Liver (tissue), 9 donors: ENCODE results near the gene NTM. TPM values are rescaled to one million over a fixed set of nuclear protein-coding genes. Genes with fewer than 3 reads are reported as not detected.

Experiments used
- DNase-seq: peaks from one replicate; pipeline ENCODE4 v3.0.0-alpha.2; 2017; ENCODE audit warnings: low spot score
- H3K27ac ChIP-seq, 2 donors: one replicate each; pipeline ENCODE4 v1.7.0; 2013; ENCODE audit warnings: inconsistent platforms in 2 of 2, low read length in 2 of 2, control low read depth in 1 of 2, low read depth in 1 of 2, mild to moderate bottlenecking in 1 of 2
- H3K27me3 ChIP-seq, 4 donors: one replicate each; pipeline versions ENCODE4 v1.6.1 to v1.7.0; 2013; ENCODE audit warnings: low read length in 3 of 4, inconsistent platforms in 1 of 4, mild to moderate bottlenecking in 1 of 4, moderate library complexity in 1 of 4; ENCODE audit not compliant: control insufficient read depth in 4 of 4, insufficient read depth in 4 of 4
- H3K36me3 ChIP-seq, 4 donors: one replicate each; pipeline versions ENCODE4 v1.6.1 to v1.7.0; 2013; ENCODE audit warnings: low read length in 3 of 4, mild to moderate bottlenecking in 3 of 4, low read depth in 1 of 4, moderate library complexity in 1 of 4; ENCODE audit not compliant: control insufficient read depth in 4 of 4, insufficient read depth in 3 of 4
- H3K4me1 ChIP-seq, 4 donors: one replicate each; pipeline versions ENCODE4 v1.6.1 to v1.7.0; 2013; ENCODE audit warnings: low read length in 3 of 4, mild to moderate bottlenecking in 3 of 4, moderate library complexity in 1 of 4; ENCODE audit not compliant: control insufficient read depth in 4 of 4, insufficient read depth in 4 of 4
- H3K4me3 ChIP-seq, 3 donors: one replicate each; pipeline versions ENCODE4 v1.6.1 to v1.7.0; 2013; ENCODE audit warnings: low read length in 3 of 3, control low read depth in 1 of 3, low read depth in 1 of 3, mild to moderate bottlenecking in 1 of 3
- H3K9ac ChIP-seq, 2 donors: one replicate each; pipeline ENCODE4 v1.7.0; 2013; ENCODE audit warnings: low read length in 2 of 2, mild to moderate bottlenecking in 2 of 2, moderate library complexity in 2 of 2, control low read depth in 1 of 2, low read depth in 1 of 2
- H3K9me3 ChIP-seq, 4 donors: one replicate each; pipeline versions ENCODE4 v1.6.1 to v1.7.0; 2013; ENCODE audit warnings: low read length in 3 of 4; ENCODE audit not compliant: control insufficient read depth in 4 of 4
- ATF3 ChIP-seq: IDR thresholded peaks from 2 replicates; pipeline ENCODE4 v1.6.1; 2016; ENCODE audit warnings: antibody characterized with exemption
- CTCF ChIP-seq: fragments of 150-350 bp; IDR thresholded peaks from 2 replicates; pipeline ENCODE4 v1.5.1; 2017; ENCODE audit warnings: improper control_type of control experiment, low read depth, low read length; ENCODE audit not compliant: missing input control
- EGR1 ChIP-seq, 2 donors: IDR thresholded peaks; 2 replicates each; pipeline ENCODE4 v1.6.1; 2016 to 2018; ENCODE audit warnings: antibody characterized with exemption in 2 of 2, low read depth in 2 of 2
- FOXA1 ChIP-seq: IDR thresholded peaks from 2 replicates; pipeline ENCODE4 v1.6.1; 2016; ENCODE audit warnings: antibody characterized with exemption
- FOXA2 ChIP-seq: IDR thresholded peaks from 2 replicates; pipeline ENCODE4 v1.6.1; 2016; ENCODE audit warnings: antibody characterized with exemption
- GABPA ChIP-seq, 2 donors: IDR thresholded peaks in 1 of 2; conservative IDR thresholded peaks in 1 of 2; 2 replicates each; pipeline ENCODE4 v1.6.1; 2016; ENCODE audit warnings: antibody characterized with exemption in 2 of 2, mild to moderate bottlenecking in 1 of 2, moderate library complexity in 1 of 2
- HNF4A ChIP-seq, 2 donors: conservative IDR thresholded peaks; 2 replicates each; pipeline ENCODE4 v1.6.1; 2016; ENCODE audit warnings: antibody characterized with exemption in 2 of 2, mild to moderate bottlenecking in 2 of 2
- HNF4G ChIP-seq: IDR thresholded peaks from 2 replicates; pipeline ENCODE4 v1.6.1; 2016; ENCODE audit warnings: antibody characterized with exemption
- JUND ChIP-seq, 2 donors: IDR thresholded peaks; 2 replicates each; pipeline ENCODE4 v1.6.1; 2016; ENCODE audit warnings: antibody characterized with exemption in 2 of 2
- MAX ChIP-seq: IDR thresholded peaks from 2 replicates; pipeline ENCODE4 v1.6.1; 2016; ENCODE audit warnings: antibody characterized with exemption
- NR2F2 ChIP-seq: IDR thresholded peaks from 2 replicates; pipeline ENCODE4 v1.6.1; 2016; ENCODE audit warnings: antibody characterized with exemption
- RAD21 ChIP-seq, 2 donors: IDR thresholded peaks; 2 replicates each; pipeline ENCODE4 v1.6.1; 2016; ENCODE audit warnings: antibody characterized with exemption in 2 of 2, mild to moderate bottlenecking in 2 of 2
- REST ChIP-seq: IDR thresholded peaks from 2 replicates; pipeline ENCODE4 v1.6.1; 2016; ENCODE audit warnings: antibody characterized with exemption, mild to moderate bottlenecking
- RXRA ChIP-seq, 2 donors: IDR thresholded peaks; 2 replicates each; pipeline ENCODE4 v1.6.1; 2017 to 2018; ENCODE audit warnings: antibody characterized with exemption in 2 of 2, mild to moderate bottlenecking in 1 of 2
- SP1 ChIP-seq: IDR thresholded peaks from 2 replicates; pipeline ENCODE4 v1.6.1; 2018; ENCODE audit warnings: antibody characterized with exemption, mild to moderate bottlenecking
- TAF1 ChIP-seq: conservative IDR thresholded peaks from 2 replicates; pipeline ENCODE4 v1.6.1; 2016; ENCODE audit warnings: antibody characterized with exemption, mild to moderate bottlenecking
- YY1 ChIP-seq: IDR thresholded peaks from 2 replicates; pipeline ENCODE4 v1.6.1; 2016; ENCODE audit warnings: antibody characterized with exemption, mild to moderate bottlenecking
- ZBTB33 ChIP-seq: IDR thresholded peaks from 2 replicates; pipeline ENCODE4 v1.6.1; 2016; ENCODE audit warnings: antibody characterized with exemption
- WGBS: extraction: QIAGEN DNeasy Blood & Tissue Kit; methylation state at CpG from one replicate; pipeline ENCODE4 v1.1.7; 2013; 5-methylcytosine and 5-hydroxymethylcytosine counted together
- polyA plus RNA-seq, 2 donors: library from polyadenylated mRNA; stranded (reverse) in 1 of 2; unstranded in 1 of 2; fragments of 200-250 nt in 1 of 2; fragments of >200 nt in 1 of 2; fragmentation: Nextera tagmentation in 1 of 2; extraction: Ambion mirVana in 1 of 2; gene quantifications; one replicate each; pipeline versions ENCODE4 v1.2.1 to v1.2.3, GENCODE V29; 2013 to 2015
- total RNA-seq, 2 donors: library from RNA; depleted of rRNA; stranded (reverse); fragments of >200 nt; gene quantifications; one replicate each; pipeline ENCODE4 v1.2.3, GENCODE V29; 2014
- donor health status: healthy.
- donor health status: healthy.
- donor health status: healthy.
- donor health status: healthy.
- donor health status: healthy.

Gene NTM
- total and polyA plus RNA-seq, 4 donors = 0.08 to 1.1 (median 0.08) TPM; not detected in 1

GRCh38 chr11:132285631-132286030 is 915.2 kb downstream of the NTM start:
- no peak for TF ChIP-seq REST
- TF ChIP-seq JUND (IDR thresholded peaks at IDR 0.05) = no peak
- no peak for TF ChIP-seq FOXA1
- no peak for TF ChIP-seq ZBTB33
- no peak for TF ChIP-seq RXRA (IDR thresholded peaks at IDR 0.05)
- TF ChIP-seq SP1 = no peak
- no peak for TF ChIP-seq HNF4G
- TF ChIP-seq ATF3 = no peak
- no peak for TF ChIP-seq FOXA2
- no peak for TF ChIP-seq GABPA (IDR thresholded peaks at IDR 0.05 in 1 of 2, conservative IDR thresholded peaks at IDR 0.05 in 1 of 2)
- no peak for TF ChIP-seq RAD21 (IDR thresholded peaks at IDR 0.05)
- no peak for TF ChIP-seq TAF1
- TF ChIP-seq MAX = no peak
- TF ChIP-seq CTCF = no peak
- TF ChIP-seq HNF4A (conservative IDR thresholded peaks at IDR 0.05) = no peak
- TF ChIP-seq EGR1 (IDR thresholded peaks at IDR 0.05; ENCODE audit: low read depth in 2 of 2) = no peak
- Histone ChIP-seq H3K27me3 (no peaks in the 10 kb centered on the region), H3K9ac (no peak overlapping the region), H3K36me3 (no peaks in the 10 kb centered on the region), H3K27ac (no peak overlapping the region), H3K9me3 (no peaks in the 10 kb centered on the region), H3K4me3 (no peak overlapping the region), H3K4me1 (no peaks in the 10 kb centered on the region)
- DNase-seq = no peak
- WGBS = 84% methylated on average over 4 of the region's 4 CpGs

- Histone ChIP-seq H3K4me3 (no peak overlapping the region), H3K36me3 (no peaks in the 10 kb centered on the region), H3K27ac (no peak overlapping the region), H3K9ac (no peak overlapping the region), H3K4me1 (no peaks in the 10 kb centered on the region), H3K9me3 (no peaks in the 10 kb centered on the region), H3K27me3 (no peaks in the 10 kb centered on the region)
- WGBS = 69% methylated on average over 3 of the region's 3 CpGs
- no peak for DNase-seq
- no peak for TF ChIP-seq YY1
- TF ChIP-seq RXRA (IDR thresholded peaks at IDR 0.05) = no peak
- TF ChIP-seq JUND (IDR thresholded peaks at IDR 0.05) = no peak
- TF ChIP-seq EGR1 (IDR thresholded peaks at IDR 0.05; ENCODE audit: low read depth in 2 of 2) = no peak
- TF ChIP-seq ZBTB33 = no peak
- TF ChIP-seq GABPA (IDR thresholded peaks at IDR 0.05 in 1 of 2, conservative IDR thresholded peaks at IDR 0.05 in 1 of 2) = no peak
- TF ChIP-seq HNF4A (conservative IDR thresholded peaks at IDR 0.05) = no peak
- TF ChIP-seq NR2F2 = no peak
- no peak for TF ChIP-seq FOXA1
- no peak for TF ChIP-seq REST
- no peak for TF ChIP-seq FOXA2
- no peak for TF ChIP-seq MAX
- TF ChIP-seq HNF4G = no peak
- no peak for TF ChIP-seq SP1
- TF ChIP-seq RAD21 (IDR thresholded peaks at IDR 0.05) = no peak
Measured at GRCh38 chr11:132286106-132286505, 915.7 kb downstream of the NTM start.
